ENCODE results near the gene AQP1. TPM values are rescaled to one million over a fixed set of nuclear protein-coding genes. Genes with fewer than 3 reads are reported as not detected.

Gene AQP1
- total RNA-seq, 1 experiment from 2014 or later, result 0.49 TPM

DNA sequence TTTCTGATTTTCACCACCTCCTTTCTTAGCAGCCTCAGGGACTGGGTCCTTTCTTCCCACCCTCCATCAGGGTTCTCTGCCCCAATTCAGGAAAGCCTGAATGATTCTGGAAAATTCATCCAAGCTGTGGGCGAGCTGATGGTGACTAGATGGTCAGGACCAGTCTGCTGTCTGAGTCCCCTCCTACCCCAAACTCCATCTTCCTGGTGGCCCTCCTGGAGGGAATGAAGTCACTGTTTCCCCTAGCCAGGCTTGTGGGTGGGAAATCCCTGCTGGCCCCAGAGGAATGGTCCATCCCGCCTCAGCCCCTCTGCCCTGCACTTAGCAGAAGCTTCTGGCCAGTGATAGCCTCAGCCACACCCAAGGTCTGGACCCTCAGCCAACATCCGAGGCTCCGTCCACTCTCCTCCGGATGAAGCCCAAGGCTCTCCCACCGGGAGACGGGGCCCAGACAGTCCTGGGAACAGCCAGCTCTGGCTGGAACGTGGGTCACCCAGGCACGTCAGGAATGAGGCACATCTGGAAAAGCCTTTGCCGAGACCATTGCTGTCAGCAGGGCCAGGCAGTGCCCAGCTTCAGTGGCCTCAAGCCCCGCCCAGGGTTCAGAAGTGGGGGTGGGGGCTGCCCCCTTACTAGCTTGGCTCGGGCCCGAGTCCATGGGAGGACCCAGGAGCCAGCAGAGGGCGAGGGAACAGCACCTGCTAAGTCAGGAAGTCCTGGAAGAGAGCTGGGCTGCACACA lies 4.0 kb upstream of the AQP1 start:
- no TSS peak for BruUV-seq (replicated peaks)
- no peaks in the 10 kb centered on the region for H3K36me3 ChIP-seq (ENCODE audit: insufficient read depth, low read length, poor library complexity, severe bottlenecking)
- H3K4me1 ChIP-seq (ENCODE audit: insufficient read depth, low read length, poor library complexity, severe bottlenecking), result no peaks in the 10 kb centered on the region
- no peak overlapping the region for H3K4me3 ChIP-seq (ENCODE audit: low read depth, low read length, poor library complexity, severe bottlenecking)
- no peaks in the 10 kb centered on the region for H3K27me3 ChIP-seq (replicated peaks; ENCODE audit: insufficient read depth, low read depth, low read length, poor library complexity)
- ChIA-PET CTCF (no interaction called here), POLR2A (ENCODE audit: low non-redundant PET) (no interaction called here)
- no peak for TF ChIP-seq EZH2 (IDR thresholded peaks at IDR 0.05; ENCODE audit: borderline replicate concordance, low read depth, low read length, poor library complexity, severe bottlenecking)
- TF ChIP-seq, protein P1, sequence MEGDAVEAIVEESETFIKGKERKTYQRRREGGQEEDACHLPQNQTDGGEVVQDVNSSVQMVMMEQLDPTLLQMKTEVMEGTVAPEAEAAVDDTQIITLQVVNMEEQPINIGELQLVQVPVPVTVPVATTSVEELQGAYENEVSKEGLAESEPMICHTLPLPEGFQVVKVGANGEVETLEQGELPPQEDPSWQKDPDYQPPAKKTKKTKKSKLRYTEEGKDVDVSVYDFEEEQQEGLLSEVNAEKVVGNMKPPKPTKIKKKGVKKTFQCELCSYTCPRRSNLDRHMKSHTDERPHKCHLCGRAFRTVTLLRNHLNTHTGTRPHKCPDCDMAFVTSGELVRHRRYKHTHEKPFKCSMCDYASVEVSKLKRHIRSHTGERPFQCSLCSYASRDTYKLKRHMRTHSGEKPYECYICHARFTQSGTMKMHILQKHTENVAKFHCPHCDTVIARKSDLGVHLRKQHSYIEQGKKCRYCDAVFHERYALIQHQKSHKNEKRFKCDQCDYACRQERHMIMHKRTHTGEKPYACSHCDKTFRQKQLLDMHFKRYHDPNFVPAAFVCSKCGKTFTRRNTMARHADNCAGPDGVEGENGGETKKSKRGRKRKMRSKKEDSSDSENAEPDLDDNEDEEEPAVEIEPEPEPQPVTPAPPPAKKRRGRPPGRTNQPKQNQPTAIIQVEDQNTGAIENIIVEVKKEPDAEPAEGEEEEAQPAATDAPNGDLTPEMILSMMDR (conservative IDR thresholded peaks at IDR 0.05; ENCODE audit: low read depth, low read length), result no peak
- H3K27ac ChIP-seq (ENCODE audit: low read depth, low read length, poor library complexity, severe bottlenecking), result no peak overlapping the region
- DNase-seq (ENCODE audit: low spot score), result no peak
- intact Hi-C loops (cut with micrococcal nuclease; ENCODE audit: unreplicated experiment), result no loop called here
- H3K9me3 ChIP-seq (ENCODE audit: low read depth, low read length, poor library complexity, severe bottlenecking), result no peaks in the 10 kb centered on the region

DNA sequence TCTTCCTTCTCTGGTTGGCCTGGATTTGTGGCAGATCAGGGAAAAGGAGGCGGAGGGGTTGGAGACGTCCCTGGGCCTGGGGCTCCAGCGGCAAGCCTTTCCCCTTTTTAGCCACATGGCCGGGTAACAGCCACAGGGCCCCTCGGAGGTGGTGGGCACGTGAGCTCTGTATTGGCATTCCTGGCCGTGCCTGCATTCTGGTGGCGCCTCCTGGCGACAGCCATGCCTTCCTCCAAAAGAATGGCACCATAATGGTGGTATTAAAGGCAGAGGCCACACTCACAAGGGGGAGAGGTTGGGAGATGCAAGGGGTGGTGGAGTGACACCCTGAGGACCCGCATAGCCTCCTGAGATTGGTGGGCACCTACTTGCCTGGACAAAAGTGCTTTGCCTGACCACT lies 3.0 kb upstream of the AQP1 start:
- TF ChIP-seq, protein P1 (conservative IDR thresholded peaks at IDR 0.05; ENCODE audit: low read depth, low read length), result peak; percentile 47
- no peak for TF ChIP-seq EZH2 (IDR thresholded peaks at IDR 0.05; ENCODE audit: borderline replicate concordance, low read depth, low read length, poor library complexity, severe bottlenecking)
- no peaks in the 10 kb centered on the region for H3K27me3 ChIP-seq (replicated peaks; ENCODE audit: insufficient read depth, low read depth, low read length, poor library complexity)
- no peak overlapping the region for H3K27ac ChIP-seq (ENCODE audit: low read depth, low read length, poor library complexity, severe bottlenecking)
- intact Hi-C loops (cut with micrococcal nuclease; ENCODE audit: unreplicated experiment), result no loop called here
- CTCF ChIA-PET, result no interaction called here
- H3K4me1 ChIP-seq (ENCODE audit: insufficient read depth, low read length, poor library complexity, severe bottlenecking), result no peaks in the 10 kb centered on the region
- POLR2A ChIA-PET (ENCODE audit: low non-redundant PET), result no interaction called here
- peak; percentile 14 for DNase-seq (ENCODE audit: low spot score)
- no peaks in the 10 kb centered on the region for H3K36me3 ChIP-seq (ENCODE audit: insufficient read depth, low read length, poor library complexity, severe bottlenecking)
- H3K4me3 ChIP-seq (ENCODE audit: low read depth, low read length, poor library complexity, severe bottlenecking), result no peak overlapping the region
- H3K9me3 ChIP-seq (ENCODE audit: low read depth, low read length, poor library complexity, severe bottlenecking), result no peaks in the 10 kb centered on the region
- no TSS peak for BruUV-seq (replicated peaks)

DNA sequence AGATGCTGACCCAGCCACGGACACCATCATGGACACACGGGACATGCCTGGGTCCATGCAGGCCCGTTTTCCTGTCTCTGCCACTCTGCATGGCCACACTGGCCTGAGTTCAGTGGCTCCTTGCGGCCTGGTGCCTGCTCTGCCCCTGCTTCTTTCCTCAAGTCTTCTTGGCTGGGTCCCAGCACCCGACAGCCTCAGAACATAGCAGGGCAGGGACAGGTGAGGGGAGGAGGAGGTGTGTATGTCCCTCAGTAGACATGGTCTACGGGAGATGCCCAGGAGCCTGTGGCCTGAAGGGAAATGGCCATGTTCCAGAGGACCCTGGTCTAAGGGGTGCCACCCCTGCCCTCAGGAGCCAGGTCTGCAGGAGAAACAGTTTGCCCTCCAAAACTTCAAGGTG lies 2.2 kb upstream of the AQP1 start:
- Histone ChIP-seq H3K4me1 (ENCODE audit: insufficient read depth, low read length, poor library complexity, severe bottlenecking) (no peaks in the 10 kb centered on the region), H3K36me3 (ENCODE audit: insufficient read depth, low read length, poor library complexity, severe bottlenecking) (no peaks in the 10 kb centered on the region), H3K4me3 (ENCODE audit: low read depth, low read length, poor library complexity, severe bottlenecking) (no peak overlapping the region), H3K27me3 (replicated peaks; ENCODE audit: insufficient read depth, low read depth, low read length, poor library complexity) (no peaks in the 10 kb centered on the region), H3K27ac (ENCODE audit: low read depth, low read length, poor library complexity, severe bottlenecking) (no peak overlapping the region), H3K9me3 (ENCODE audit: low read depth, low read length, poor library complexity, severe bottlenecking) (no peaks in the 10 kb centered on the region)
- no TSS peak for BruUV-seq (replicated peaks)
- POLR2A ChIA-PET (ENCODE audit: low non-redundant PET), result no interaction called here
- CTCF ChIA-PET, result no interaction called here
- no peak for TF ChIP-seq EZH2 (IDR thresholded peaks at IDR 0.05; ENCODE audit: borderline replicate concordance, low read depth, low read length, poor library complexity, severe bottlenecking)
- TF ChIP-seq, protein P1 (conservative IDR thresholded peaks at IDR 0.05; ENCODE audit: low read depth, low read length), result no peak
- no peak for DNase-seq (ENCODE audit: low spot score)
- intact Hi-C loops (cut with micrococcal nuclease; ENCODE audit: unreplicated experiment), result no loop called here
